Measurements from ENCODE around the gene CCNQ.

DNA sequence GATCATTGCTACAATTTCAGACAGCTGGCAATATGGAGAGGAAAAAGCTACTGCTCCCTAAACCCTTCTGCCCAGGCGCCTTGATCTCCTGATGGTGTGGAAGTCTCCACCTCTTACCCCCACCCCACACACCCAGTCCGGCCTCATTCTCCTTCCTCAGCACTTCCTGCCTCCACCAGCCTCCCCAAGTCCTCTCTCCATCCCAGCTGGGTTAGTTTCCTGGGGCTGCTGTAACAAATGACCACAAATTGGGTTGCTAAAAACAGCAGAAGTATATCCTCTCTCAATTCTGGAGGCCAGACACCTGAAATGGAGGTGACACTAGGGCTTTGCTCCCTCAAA, 1.1 kb upstream of the CCNQ start:
- TF ChIP-seq, protein P1, sequence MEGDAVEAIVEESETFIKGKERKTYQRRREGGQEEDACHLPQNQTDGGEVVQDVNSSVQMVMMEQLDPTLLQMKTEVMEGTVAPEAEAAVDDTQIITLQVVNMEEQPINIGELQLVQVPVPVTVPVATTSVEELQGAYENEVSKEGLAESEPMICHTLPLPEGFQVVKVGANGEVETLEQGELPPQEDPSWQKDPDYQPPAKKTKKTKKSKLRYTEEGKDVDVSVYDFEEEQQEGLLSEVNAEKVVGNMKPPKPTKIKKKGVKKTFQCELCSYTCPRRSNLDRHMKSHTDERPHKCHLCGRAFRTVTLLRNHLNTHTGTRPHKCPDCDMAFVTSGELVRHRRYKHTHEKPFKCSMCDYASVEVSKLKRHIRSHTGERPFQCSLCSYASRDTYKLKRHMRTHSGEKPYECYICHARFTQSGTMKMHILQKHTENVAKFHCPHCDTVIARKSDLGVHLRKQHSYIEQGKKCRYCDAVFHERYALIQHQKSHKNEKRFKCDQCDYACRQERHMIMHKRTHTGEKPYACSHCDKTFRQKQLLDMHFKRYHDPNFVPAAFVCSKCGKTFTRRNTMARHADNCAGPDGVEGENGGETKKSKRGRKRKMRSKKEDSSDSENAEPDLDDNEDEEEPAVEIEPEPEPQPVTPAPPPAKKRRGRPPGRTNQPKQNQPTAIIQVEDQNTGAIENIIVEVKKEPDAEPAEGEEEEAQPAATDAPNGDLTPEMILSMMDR (IDR thresholded peaks at IDR 0.05), result no peak
- TF ChIP-seq ZFX (IDR thresholded peaks at IDR 0.05; ENCODE audit: borderline replicate concordance), result no peak
